Fibroblast of lung (primary cell): ENCODE results near the gene CCDC192.

Source experiments
- EZH2 ChIP-seq: IDR thresholded peaks from 2 replicates; pipeline ENCODE4 v1.5.1; 2012; ENCODE audit warnings: low read length, control low read depth, mild to moderate bottlenecking; ENCODE audit errors: missing control alignments
- TF ChIP-seq, protein P1 (sequence below), 2 donors: IDR thresholded peaks in 1 of 2; conservative IDR thresholded peaks in 1 of 2; 1 replicate in 1 of 2; 2 replicates in 1 of 2; pipeline ENCODE4 v1.5.1; 2011 to 2012; ENCODE audit warnings: low read length in 2 of 2, control low read depth in 1 of 2, inconsistent platforms in 1 of 2, low read depth in 1 of 2, mild to moderate bottlenecking in 1 of 2

DNA sequence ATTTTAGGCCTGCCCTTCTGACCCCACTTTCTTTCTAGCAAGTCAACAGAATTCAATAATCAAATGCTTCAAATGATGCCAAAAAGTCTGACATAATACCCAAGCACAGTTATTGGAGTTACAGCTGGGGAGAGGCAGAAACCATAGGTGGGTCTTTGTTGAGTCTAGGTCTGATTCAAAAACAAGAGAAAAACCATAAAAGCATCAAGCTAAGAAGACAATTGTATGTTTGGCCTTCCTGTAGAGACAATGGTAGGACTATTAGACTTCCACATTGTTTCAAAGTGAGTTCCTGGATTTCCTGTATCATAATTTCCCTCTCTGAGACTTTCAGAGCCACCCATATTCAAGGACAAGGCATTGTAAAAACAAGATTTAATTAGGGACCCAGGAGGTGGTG is 16.8 kb upstream of the CCDC192 start:
- TF ChIP-seq, protein P1, sequence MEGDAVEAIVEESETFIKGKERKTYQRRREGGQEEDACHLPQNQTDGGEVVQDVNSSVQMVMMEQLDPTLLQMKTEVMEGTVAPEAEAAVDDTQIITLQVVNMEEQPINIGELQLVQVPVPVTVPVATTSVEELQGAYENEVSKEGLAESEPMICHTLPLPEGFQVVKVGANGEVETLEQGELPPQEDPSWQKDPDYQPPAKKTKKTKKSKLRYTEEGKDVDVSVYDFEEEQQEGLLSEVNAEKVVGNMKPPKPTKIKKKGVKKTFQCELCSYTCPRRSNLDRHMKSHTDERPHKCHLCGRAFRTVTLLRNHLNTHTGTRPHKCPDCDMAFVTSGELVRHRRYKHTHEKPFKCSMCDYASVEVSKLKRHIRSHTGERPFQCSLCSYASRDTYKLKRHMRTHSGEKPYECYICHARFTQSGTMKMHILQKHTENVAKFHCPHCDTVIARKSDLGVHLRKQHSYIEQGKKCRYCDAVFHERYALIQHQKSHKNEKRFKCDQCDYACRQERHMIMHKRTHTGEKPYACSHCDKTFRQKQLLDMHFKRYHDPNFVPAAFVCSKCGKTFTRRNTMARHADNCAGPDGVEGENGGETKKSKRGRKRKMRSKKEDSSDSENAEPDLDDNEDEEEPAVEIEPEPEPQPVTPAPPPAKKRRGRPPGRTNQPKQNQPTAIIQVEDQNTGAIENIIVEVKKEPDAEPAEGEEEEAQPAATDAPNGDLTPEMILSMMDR (conservative IDR thresholded peaks at IDR 0.05 in 1 of 2, IDR thresholded peaks at IDR 0.05 in 1 of 2; ENCODE audit: low read depth in 1 of 2, low read length in 2 of 2) = no peak
- TF ChIP-seq EZH2 = no peak
